HL-60 (cell line): ENCODE data around the gene C9orf50.

ENCODE experiments used
- DNase-seq, 2 experiments: peaks; one replicate each; pipeline ENCODE4 v3.0.0-alpha.2; 2010 to 2020; ENCODE audit warnings: low read depth in 1 of 2, low spot score in 1 of 2
- H3K27ac ChIP-seq: fragments of 250-450 bp; sonication (Bioruptor Pico); replicated peaks from 2 replicates; pipeline ENCODE4 v1.5.1; 2020; ENCODE audit warnings: mild to moderate bottlenecking, moderate library complexity
- H3K27me3 ChIP-seq: fragments of 250-450 bp; sonication (Bioruptor Pico); 2 replicates; pipeline ENCODE4 v1.5.1; 2021; ENCODE audit warnings: mild to moderate bottlenecking, moderate library complexity; ENCODE audit not compliant: insufficient read depth, poor library complexity, severe bottlenecking
- H3K4me3 ChIP-seq: replicated peaks from 2 replicates; pipeline ENCODE4 v1.5.1; 2011; ENCODE audit warnings: mild to moderate bottlenecking, control low read depth, low read length; ENCODE audit not compliant: insufficient read depth
- GABPA ChIP-seq: IDR thresholded peaks from 2 replicates; pipeline ENCODE4 v1.6.1; 2012; ENCODE audit warnings: low read depth
- POLR2AphosphoS5 ChIP-seq: IDR thresholded peaks from 2 replicates; pipeline ENCODE4 v1.6.1; 2012; ENCODE audit warnings: low read depth
- SPI1 ChIP-seq: IDR thresholded peaks from 2 replicates; pipeline ENCODE4 v1.6.1; 2012; ENCODE audit warnings: low read depth, mild to moderate bottlenecking, borderline replicate concordance
- TF ChIP-seq, protein P1 (sequence below): IDR thresholded peaks from 2 replicates; pipeline ENCODE4 v1.6.1; 2012; ENCODE audit warnings: low read depth; ENCODE audit not compliant: insufficient replicate concordance
- TF ChIP-seq, protein P2 (sequence below): IDR thresholded peaks from one replicate; pipeline ENCODE4 v1.5.1; 2011; ENCODE audit warnings: low read length, control low read depth, inconsistent platforms; ENCODE audit not compliant: insufficient read depth

C9orf50 gene

DNA sequence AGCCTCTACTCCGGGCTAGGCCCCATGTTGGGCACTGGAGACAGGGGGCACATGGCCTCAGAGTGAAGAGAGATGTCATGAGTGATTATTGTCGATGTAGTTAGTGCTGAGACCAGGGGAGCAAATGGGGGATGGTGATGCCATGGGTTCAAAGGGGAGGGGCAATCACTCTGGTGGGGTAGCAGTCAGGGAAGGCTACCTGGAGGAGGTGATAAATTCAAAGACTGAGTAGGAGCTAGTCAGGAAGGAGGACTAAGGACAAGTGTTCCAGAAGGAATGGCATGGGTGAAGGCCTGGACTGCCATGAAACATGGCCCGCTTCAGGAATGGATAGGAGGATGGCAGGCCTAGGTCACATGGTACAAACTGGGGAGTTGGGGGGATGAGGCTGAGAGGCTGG is 41.6 kb downstream of the C9orf50 start:
- Histone ChIP-seq H3K27me3 (no peaks in the 10 kb centered on the region), H3K4me3 (no peak overlapping the region), H3K27ac (no peak overlapping the region)
- TF ChIP-seq, protein P1, sequence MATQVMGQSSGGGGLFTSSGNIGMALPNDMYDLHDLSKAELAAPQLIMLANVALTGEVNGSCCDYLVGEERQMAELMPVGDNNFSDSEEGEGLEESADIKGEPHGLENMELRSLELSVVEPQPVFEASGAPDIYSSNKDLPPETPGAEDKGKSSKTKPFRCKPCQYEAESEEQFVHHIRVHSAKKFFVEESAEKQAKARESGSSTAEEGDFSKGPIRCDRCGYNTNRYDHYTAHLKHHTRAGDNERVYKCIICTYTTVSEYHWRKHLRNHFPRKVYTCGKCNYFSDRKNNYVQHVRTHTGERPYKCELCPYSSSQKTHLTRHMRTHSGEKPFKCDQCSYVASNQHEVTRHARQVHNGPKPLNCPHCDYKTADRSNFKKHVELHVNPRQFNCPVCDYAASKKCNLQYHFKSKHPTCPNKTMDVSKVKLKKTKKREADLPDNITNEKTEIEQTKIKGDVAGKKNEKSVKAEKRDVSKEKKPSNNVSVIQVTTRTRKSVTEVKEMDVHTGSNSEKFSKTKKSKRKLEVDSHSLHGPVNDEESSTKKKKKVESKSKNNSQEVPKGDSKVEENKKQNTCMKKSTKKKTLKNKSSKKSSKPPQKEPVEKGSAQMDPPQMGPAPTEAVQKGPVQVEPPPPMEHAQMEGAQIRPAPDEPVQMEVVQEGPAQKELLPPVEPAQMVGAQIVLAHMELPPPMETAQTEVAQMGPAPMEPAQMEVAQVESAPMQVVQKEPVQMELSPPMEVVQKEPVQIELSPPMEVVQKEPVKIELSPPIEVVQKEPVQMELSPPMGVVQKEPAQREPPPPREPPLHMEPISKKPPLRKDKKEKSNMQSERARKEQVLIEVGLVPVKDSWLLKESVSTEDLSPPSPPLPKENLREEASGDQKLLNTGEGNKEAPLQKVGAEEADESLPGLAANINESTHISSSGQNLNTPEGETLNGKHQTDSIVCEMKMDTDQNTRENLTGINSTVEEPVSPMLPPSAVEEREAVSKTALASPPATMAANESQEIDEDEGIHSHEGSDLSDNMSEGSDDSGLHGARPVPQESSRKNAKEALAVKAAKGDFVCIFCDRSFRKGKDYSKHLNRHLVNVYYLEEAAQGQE: no peak
- TF ChIP-seq, protein P2, sequence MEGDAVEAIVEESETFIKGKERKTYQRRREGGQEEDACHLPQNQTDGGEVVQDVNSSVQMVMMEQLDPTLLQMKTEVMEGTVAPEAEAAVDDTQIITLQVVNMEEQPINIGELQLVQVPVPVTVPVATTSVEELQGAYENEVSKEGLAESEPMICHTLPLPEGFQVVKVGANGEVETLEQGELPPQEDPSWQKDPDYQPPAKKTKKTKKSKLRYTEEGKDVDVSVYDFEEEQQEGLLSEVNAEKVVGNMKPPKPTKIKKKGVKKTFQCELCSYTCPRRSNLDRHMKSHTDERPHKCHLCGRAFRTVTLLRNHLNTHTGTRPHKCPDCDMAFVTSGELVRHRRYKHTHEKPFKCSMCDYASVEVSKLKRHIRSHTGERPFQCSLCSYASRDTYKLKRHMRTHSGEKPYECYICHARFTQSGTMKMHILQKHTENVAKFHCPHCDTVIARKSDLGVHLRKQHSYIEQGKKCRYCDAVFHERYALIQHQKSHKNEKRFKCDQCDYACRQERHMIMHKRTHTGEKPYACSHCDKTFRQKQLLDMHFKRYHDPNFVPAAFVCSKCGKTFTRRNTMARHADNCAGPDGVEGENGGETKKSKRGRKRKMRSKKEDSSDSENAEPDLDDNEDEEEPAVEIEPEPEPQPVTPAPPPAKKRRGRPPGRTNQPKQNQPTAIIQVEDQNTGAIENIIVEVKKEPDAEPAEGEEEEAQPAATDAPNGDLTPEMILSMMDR: no peak
- TF ChIP-seq POLR2AphosphoS5 (no peak), GABPA (no peak), SPI1 (no peak)
- DNase-seq: no peak

DNA sequence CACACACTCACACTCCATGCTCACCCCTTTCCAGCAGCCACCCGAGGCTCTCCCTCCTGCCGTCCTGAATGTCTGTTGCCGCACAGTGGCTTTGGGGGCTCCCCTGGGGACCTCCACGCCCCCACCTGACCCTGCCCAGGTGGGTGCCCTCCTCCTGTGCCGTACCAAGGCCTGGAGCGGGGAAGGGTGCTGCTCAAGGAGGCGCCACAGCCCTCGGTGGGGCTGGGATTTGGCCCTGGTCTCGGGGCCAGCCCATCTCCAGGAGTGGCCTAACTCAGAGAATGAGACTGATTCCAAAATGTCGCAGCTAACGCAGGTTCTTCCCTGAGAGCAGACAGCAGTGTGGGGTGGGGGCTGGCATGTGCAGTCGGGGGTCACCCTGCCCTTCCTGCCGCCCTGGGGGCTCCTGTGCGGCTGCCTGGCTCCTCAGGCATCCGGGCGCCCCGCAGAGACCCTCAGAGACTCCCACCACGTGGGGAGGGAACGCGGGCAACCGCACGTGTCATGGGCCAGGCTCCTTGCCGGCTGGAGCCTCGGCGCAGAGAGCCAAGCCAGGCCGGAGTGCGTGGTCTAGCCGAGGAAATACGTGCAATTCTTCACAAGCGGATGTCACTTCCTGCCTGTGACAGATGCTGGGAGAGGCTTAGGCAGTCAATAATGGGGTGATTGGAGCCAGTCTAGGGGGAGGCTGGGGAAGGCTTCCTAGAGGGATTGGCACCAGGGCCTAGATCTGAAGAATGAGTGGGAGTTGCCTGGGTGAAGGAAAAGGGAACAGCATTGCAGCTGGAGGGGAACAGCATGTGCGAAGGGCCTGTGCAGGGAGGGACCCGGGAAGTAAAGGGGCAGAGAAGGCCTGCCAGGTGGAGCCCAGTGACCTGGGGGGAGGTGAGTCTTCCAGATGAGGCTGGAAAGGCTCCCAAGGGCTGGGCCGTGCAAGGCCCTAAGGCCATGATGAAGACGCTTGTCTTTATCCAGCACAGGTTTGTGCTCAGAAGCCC is 44.1 kb downstream of the C9orf50 start:
- no peak overlapping the region for H3K4me3 ChIP-seq
- DNase-seq: no peak
- no peaks in the 10 kb centered on the region for H3K27me3 ChIP-seq
- no peak overlapping the region for H3K27ac ChIP-seq
- no peak for TF ChIP-seq SPI1
- no peak for TF ChIP-seq GABPA
- TF ChIP-seq, protein P1: no peak
- TF ChIP-seq, protein P2: no peak
- TF ChIP-seq POLR2AphosphoS5: no peak

DNA sequence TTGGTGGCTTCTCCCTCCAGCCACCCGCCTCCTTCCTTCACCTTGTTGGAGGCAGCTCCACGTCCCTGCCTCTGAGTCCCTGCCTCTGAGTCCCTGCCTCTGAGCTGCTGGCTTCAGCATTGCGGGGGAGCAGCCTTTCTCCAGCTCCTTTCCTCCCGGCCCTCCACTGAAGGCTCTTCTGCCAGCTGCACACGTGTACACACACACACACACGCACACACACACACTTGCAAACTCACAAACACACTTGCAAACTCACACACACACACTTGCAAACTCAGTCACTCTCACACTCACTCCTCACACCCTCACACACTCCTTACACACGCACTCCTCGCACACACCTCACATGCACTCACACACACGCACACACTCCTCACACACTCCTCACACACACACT is 45.1 kb downstream of the C9orf50 start:
- TF ChIP-seq, protein P1: no peak
- TF ChIP-seq SPI1 (no peak), GABPA (no peak), POLR2AphosphoS5 (no peak)
- TF ChIP-seq, protein P2: no peak
- H3K27ac ChIP-seq: no peak overlapping the region
- DNase-seq: no peak
- no peak overlapping the region for H3K4me3 ChIP-seq
- no peaks in the 10 kb centered on the region for H3K27me3 ChIP-seq
